K562 (cell line): ENCODE results near the gene LRRC10B. TPM values are rescaled to one million over a fixed set of nuclear protein-coding genes. Genes with fewer than 3 reads are reported as not detected.

Experiments used
- ATAC-seq: fragments of 200-7000 bp; cut with Tn5 transposase; 3 replicates; pipeline ENCODE4 v1.9.1; 2020; ENCODE audit warnings: moderate library complexity
- BruUV-seq: library from RNA; stranded (reverse); fragments of 400-500 nt; replicated peaks from 2 replicates; lab custom pipeline; 2021; lab: Mats Ljungman, UMichigan
- CTCF ChIA-PET: fragments of 300-600 bp; formaldehyde crosslinking; extraction: SDS; loops from one replicate; lab custom pipeline; 2021; ENCODE audit warnings: low intra/inter-chr PET ratio; lab: Yijun Ruan, JAX
- POLR2A ChIA-PET: fragments of 300-600, 350-650 bp; sonication (Branson Sonifier 250); formaldehyde crosslinking; extraction: SDS; loops from one replicate; lab custom pipeline; 2021; ENCODE audit warnings: antibody characterized with exemption, inconsistent platforms; lab: Yijun Ruan, JAX
- DNase-seq, 4 experiments: peaks; one replicate each; pipeline versions ENCODE4 v3.0.0 to v3.0.0-alpha.2; 2011 to 2018; ENCODE audit warnings: low spot score in 3 of 4, mixed read lengths in 3 of 4; ENCODE audit errors: extremely low read depth in 1 of 4
- FAIRE-seq: peaks from 2 replicates; lab custom pipeline; 2011; peaks lifted over from hg19 to GRCh38; lab: Jason Lieb, UNC
- H2AFZ ChIP-seq: 2 replicates; pipeline ENCODE4 v1.6.0; 2011; ENCODE audit warnings: low read depth, low read length, control low read depth, inconsistent platforms
- H3K27ac ChIP-seq: fragments of 200-600 bp; 3 replicates; pipeline ENCODE4 v1.8.0; 2011; ENCODE audit warnings: low read depth, mild to moderate bottlenecking, control low read depth, inconsistent platforms, low read length, moderate library complexity, mixed read lengths; ENCODE audit errors: extremely low read depth
- H3K27me3 ChIP-seq, 2 experiments: fragments of 300-600 bp in 1 of 2; 2 replicates in 1 of 2; 3 replicates in 1 of 2; pipeline versions ENCODE4 v1.6.0 to v1.8.0; 2011; ENCODE audit warnings: inconsistent platforms in 2 of 2, low read length in 2 of 2, mild to moderate bottlenecking in 1 of 2, mixed read lengths in 1 of 2, moderate library complexity in 1 of 2; ENCODE audit not compliant: control insufficient read depth in 2 of 2, insufficient read depth in 2 of 2
- H3K36me3 ChIP-seq: fragments of 300-600 bp; 3 replicates; pipeline ENCODE4 v1.8.0; 2011; ENCODE audit warnings: mild to moderate bottlenecking, low read length, inconsistent platforms; ENCODE audit not compliant: control insufficient read depth, insufficient read depth
- H3K4me1 ChIP-seq, 2 experiments: fragments of 200-600 bp in 1 of 2; replicated peaks in 1 of 2; 2 replicates in 1 of 2; 3 replicates in 1 of 2; pipeline versions ENCODE4 v1.5.1 to v1.8.0; 2011; ENCODE audit warnings: inconsistent platforms in 2 of 2, low read length in 2 of 2, mild to moderate bottlenecking in 1 of 2, mixed read lengths in 1 of 2, moderate library complexity in 1 of 2; ENCODE audit not compliant: control insufficient read depth in 2 of 2, insufficient read depth in 2 of 2
- H3K4me2 ChIP-seq: 2 replicates; pipeline ENCODE4 v1.6.1; 2011; ENCODE audit warnings: low read length, control low read depth, inconsistent platforms, mixed read lengths; ENCODE audit not compliant: insufficient read depth
- H3K4me3 ChIP-seq: fragments of 200-600 bp; sonication (generic), shearing (Covaris generic); 2 replicates; pipeline ENCODE4 v1.5.1; 2016; ENCODE audit warnings: control low read depth, inconsistent platforms
- H3K79me2 ChIP-seq: fragments of 200-600 bp; 3 replicates; pipeline ENCODE4 v1.8.0; 2011; ENCODE audit warnings: low read length, inconsistent platforms; ENCODE audit not compliant: control insufficient read depth, insufficient read depth
- H3K9ac ChIP-seq, 2 experiments: 2 replicates each; pipeline versions ENCODE4 v1.6.0 to v1.6.1; 2011; ENCODE audit warnings: low read depth in 2 of 2, low read length in 2 of 2, control low read depth in 1 of 2, inconsistent platforms in 1 of 2, mild to moderate bottlenecking in 1 of 2, mixed read lengths in 1 of 2; ENCODE audit not compliant: insufficient read depth in 1 of 2
- H3K9me1 ChIP-seq: one replicate; pipeline ENCODE4 v1.6.0; 2011; ENCODE audit warnings: inconsistent platforms, mild to moderate bottlenecking, low read length, moderate library complexity; ENCODE audit not compliant: control insufficient read depth, insufficient read depth
- H3K9me3 ChIP-seq: replicated peaks from 2 replicates; pipeline ENCODE4 v1.5.1; 2011; ENCODE audit warnings: low read depth, low read length, inconsistent platforms; ENCODE audit not compliant: control insufficient read depth, insufficient read depth
- H4K20me1 ChIP-seq: replicated peaks from 2 replicates; pipeline ENCODE4 v1.6.1; 2011; ENCODE audit warnings: low read length, inconsistent platforms, mixed read lengths; ENCODE audit not compliant: control insufficient read depth, insufficient read depth
- CHD4 ChIP-seq: fragments of 200-600 bp; sonication (generic); IDR thresholded peaks from 3 replicates; pipeline ENCODE4 v1.6.1; 2012; ENCODE audit warnings: low read depth, mild to moderate bottlenecking, mixed read lengths, low read length, inconsistent platforms; ENCODE audit not compliant: insufficient read depth, insufficient replicate concordance, poor library complexity, severe bottlenecking
- CTCF ChIP-seq, 3 experiments: IDR thresholded peaks in 2 of 3; conservative IDR thresholded peaks in 1 of 3; 2 replicates each; pipeline ENCODE4 v1.5.1; 2011 to 2012; ENCODE audit warnings: low read length in 3 of 3, mild to moderate bottlenecking in 3 of 3, control low read depth in 2 of 3, improper control_type of control experiment in 1 of 3, inconsistent platforms in 1 of 3, low read depth in 1 of 3, mixed read lengths in 1 of 3, moderate library complexity in 1 of 3; ENCODE audit not compliant: insufficient read depth in 2 of 3
- CXXC5 ChIP-seq: fragments of 250-450 bp; sonication (Bioruptor Pico); IDR thresholded peaks from 2 replicates; pipeline ENCODE4 v1.8.0; 2022; ENCODE audit warnings: inconsistent platforms, mild to moderate bottlenecking, moderate library complexity
- GATAD2B ChIP-seq: fragments of 450-650 bp; IDR thresholded peaks from 2 replicates; pipeline ENCODE4 v1.6.1; 2017; ENCODE audit warnings: mild to moderate bottlenecking, borderline replicate concordance
- GTF2F1 ChIP-seq: IDR thresholded peaks from 2 replicates; pipeline ENCODE4 v1.6.1; 2011; ENCODE audit warnings: low read depth, low read length, improper control_type of control experiment
- HMGXB4 ChIP-seq: sonication (generic); formaldehyde crosslinking; IDR thresholded peaks from 2 replicates; pipeline ENCODE4 v1.8.1; 2023; ENCODE audit warnings: mild to moderate bottlenecking, missing genetic modification reagents
- NR1H2 ChIP-seq: sonication (generic); formaldehyde crosslinking; IDR thresholded peaks from 2 replicates; pipeline ENCODE4 v1.4.0; 2020; ENCODE audit warnings: mild to moderate bottlenecking, missing genetic modification reagents
- PATZ1 ChIP-seq: fragments of 250-450 bp; sonication (Bioruptor Pico); IDR thresholded peaks from 2 replicates; pipeline ENCODE4 v1.5.0; 2020; ENCODE audit warnings: mild to moderate bottlenecking, borderline replicate concordance
- RFX1 ChIP-seq: fragments of 450-650 bp; IDR thresholded peaks from 2 replicates; pipeline ENCODE4 v1.6.1; 2016; ENCODE audit warnings: mild to moderate bottlenecking, moderate library complexity
- RFX5 ChIP-seq: IDR thresholded peaks from 2 replicates; pipeline ENCODE4 v1.6.1; 2011; ENCODE audit warnings: low read depth, mild to moderate bottlenecking, improper control_type of control experiment, low read length
- SMC3 ChIP-seq: conservative IDR thresholded peaks from 2 replicates; pipeline ENCODE4 v1.6.1; 2011; ENCODE audit warnings: low read depth, low read length, improper control_type of control experiment; ENCODE audit not compliant: insufficient read depth
- TEAD2 ChIP-seq: fragments of 450-650 bp; IDR thresholded peaks from 2 replicates; pipeline ENCODE4 v1.6.1; 2016; ENCODE audit warnings: missing genetic modification characterization, control low read depth, missing compliant biosample characterization
- XRCC5 ChIP-seq: fragments of 200-400 bp; formaldehyde crosslinking; IDR thresholded peaks from 2 replicates; pipeline ENCODE4 v1.6.1; 2017; ENCODE audit warnings: low read depth, mild to moderate bottlenecking, low read length
- ZNF165 ChIP-seq: fragments of 250-450 bp; sonication (Bioruptor Pico); IDR thresholded peaks from 2 replicates; pipeline ENCODE4 v1.4.0; 2020; ENCODE audit warnings: borderline replicate concordance
- ZNF263 ChIP-seq: sonication (generic); formaldehyde crosslinking; IDR thresholded peaks from 2 replicates; pipeline ENCODE4 v1.8.0; 2022; ENCODE audit warnings: mild to moderate bottlenecking, missing genetic modification reagents, borderline replicate concordance
- WGBS: fragments of 100-300 bp; shearing (Covaris generic); methylation state at CpG from one replicate; pipeline ENCODE4 v1.1.6; 2016; ENCODE audit warnings: low coverage, mixed read lengths; ENCODE audit not compliant: insufficient coverage; ENCODE audit errors: missing lambda C conversion rate; 5-methylcytosine and 5-hydroxymethylcytosine counted together
- in situ Hi-C: fragments of 300-500 bp; cut with MboI; formaldehyde crosslinking; loops from 4 replicates; pipeline ENCODE4 v1.15.0; 2018; ENCODE audit warnings: inconsistent platforms, mixed read lengths
- intact Hi-C: fragments of 100-400 bp; cut with micrococcal nuclease; formaldehyde crosslinking; loops from 2 replicates; pipeline ENCODE4 v1.14.2; 2022
- polyA plus RNA-seq, 8 experiments: library from polyadenylated mRNA; depleted of rRNA in 4 of 8; stranded (reverse) in 5 of 8; unstranded in 3 of 8; fragments of >200 nt; fragmentation: Nextera tagmentation in 2 of 8; fragmentation: Illumina TruSeq in 1 of 8; extraction: Ambion mirVana in 2 of 8; extraction: Trizol in 1 of 8; gene quantifications; 2 replicates each; pipeline versions ENCODE4 v1.2.1 to v1.2.3, GENCODE V29; 2011 to 2014; ENCODE audit warnings: inconsistent platforms in 1 of 8, missing spikeins in 1 of 8
- total RNA-seq, 7 experiments: library from RNA; depleted of rRNA in 6 of 7; stranded (reverse); fragments of >200 nt in 6 of 7; fragmentation: Illumina TruSeq in 2 of 7; extraction: Trizol in 2 of 7; gene quantifications; 2 replicates each; pipeline versions ENCODE4 v1.2.1 to v1.2.3, GENCODE V29; 2011 to 2021; ENCODE audit warnings: low replicate concordance in 1 of 7

LRRC10B gene
- total and polyA plus RNA-seq, 9 of the 15 experiments (the other 6 are each of a cell fraction or from before 2014, with no cell fraction given) = 0.11 TPM; not detected in 8

GRCh38 chr11:61532134-61533038, 23.8 kb downstream of the LRRC10B start:
- Histone ChIP-seq H3K9me3 (no peaks in the 10 kb centered on the region), H3K9me1 (no peaks in the 10 kb centered on the region), H3K27ac (no peak overlapping the region), H3K36me3 (no peaks in the 10 kb centered on the region), H3K4me1 (peaks cover 0 to 15% of the 10 kb centered on the region in 2 experiments; a peak in 2 of 5 replicates), H3K9ac (no peak overlapping the region), H2AFZ (no peak overlapping the region), H3K4me2 (no peak overlapping the region), H4K20me1 (no peaks in the 10 kb centered on the region; the same call in none of the 2 replicates), H3K4me3 (no peak overlapping the region), H3K27me3 (peaks cover 33 to 72% of the 10 kb centered on the region in 2 experiments; a peak in 4 of 5 replicates), H3K79me2 (no peaks in the 10 kb centered on the region)
- BruUV-seq = no TSS peak
- DNase-seq (peak; percentile 71 to 88 (median 85)), ATAC-seq (peak; percentile 90), FAIRE-seq (peak; percentile 80)
- ChIA-PET CTCF (interaction anchor here (0.6 to 0.7 kb wide), 2 partner anchors 14 to 52 kb away, joined by 3 to 5 read pairs; a partner anchor contains a TSS), POLR2A (interaction anchor here (0.7 to 1.6 kb wide), 5 partner anchors 25 to 86 kb away, joined by 3 read pairs; no protein-coding TSS in a partner anchor)
- intact Hi-C loops = no loop called here
- in situ Hi-C loops = no loop called here
- 0% methylated on average over 10 of the region's 10 CpGs for WGBS
- TF ChIP-seq RFX5 = no peak
- 0 out of 2 replicates have a peak, but pooled peaks have one; percentile 65 for TF ChIP-seq XRCC5
- no peak for TF ChIP-seq HMGXB4
- no peak for TF ChIP-seq GTF2F1
- no peak for TF ChIP-seq PATZ1 (CRISPR knock-in tag)
- TF ChIP-seq CTCF (IDR thresholded peaks at IDR 0.05 in 2 of 3, conservative IDR thresholded peaks at IDR 0.05 in 1 of 3; ENCODE audit: insufficient read depth in 2 of 3, low read depth in 1 of 3, low read length in 3 of 3) = peak; percentile 86 to 95 (median 90)
- TF ChIP-seq SMC3 = peak; percentile 60
- TF ChIP-seq ZNF263 (CRISPR knock-in tag) = no peak
- TF ChIP-seq GATAD2B = no peak
- no peak; the same call in 1 of the 2 replicates for TF ChIP-seq RFX1
- TF ChIP-seq TEAD2 (tag) = no peak
- no peak for TF ChIP-seq ZNF165 (CRISPR knock-in tag)
- TF ChIP-seq NR1H2 (CRISPR knock-in tag) = no peak
- TF ChIP-seq CXXC5 = no peak
- TF ChIP-seq CHD4 = no peak
